ENCODE measurements around the gene ZNF827.

ZNF827 gene

DNA sequence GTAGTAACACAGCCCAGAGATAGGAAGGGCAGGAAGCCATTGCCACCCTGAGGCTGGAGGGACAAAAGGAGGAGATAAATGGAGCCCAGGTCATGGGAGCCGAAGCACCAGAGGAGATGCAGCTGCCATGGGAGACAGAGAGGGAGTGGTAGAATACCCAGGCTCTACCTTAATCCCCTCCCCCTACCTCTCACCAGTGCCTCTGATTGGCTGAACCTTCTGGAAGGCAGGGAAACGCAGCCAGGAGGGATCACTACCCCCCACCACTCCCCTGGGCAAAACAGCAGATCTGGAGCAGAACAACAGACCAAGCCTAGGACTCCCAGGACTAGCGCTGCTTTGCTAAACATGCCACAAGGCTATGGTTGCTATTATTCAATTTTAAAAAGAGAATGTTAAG lies 114.2 kb downstream of the ZNF827 start:
- TF ChIP-seq GATA3 (IDR thresholded peaks at IDR 0.05; ENCODE audit: low read depth, low read length), result no peak
- TF ChIP-seq GATA2 (IDR thresholded peaks at IDR 0.05; ENCODE audit: low read depth, low read length), result no peak

DNA sequence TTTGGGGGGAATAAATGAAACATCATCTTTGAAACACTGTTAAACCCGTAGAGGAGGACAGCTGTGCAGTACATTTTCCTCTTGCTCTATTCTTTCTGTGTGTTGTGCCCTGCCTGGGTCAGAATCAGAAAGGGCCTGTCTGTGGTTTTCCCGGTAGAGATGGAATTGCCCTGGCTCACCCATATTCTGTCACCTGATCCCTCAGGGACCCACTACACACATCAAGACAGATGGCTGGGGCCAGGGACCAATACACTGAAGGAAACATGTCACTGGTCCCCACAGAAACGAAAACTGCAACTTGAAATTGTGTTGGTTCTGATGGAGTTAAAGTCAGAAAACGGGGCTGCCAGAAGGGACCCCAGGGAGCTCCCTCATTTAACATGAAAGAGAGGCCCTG lies 114.9 kb downstream of the ZNF827 start:
- TF ChIP-seq GATA3 (IDR thresholded peaks at IDR 0.05; ENCODE audit: low read depth, low read length), result no peak
- no peak for TF ChIP-seq GATA2 (IDR thresholded peaks at IDR 0.05; ENCODE audit: low read depth, low read length)

DNA sequence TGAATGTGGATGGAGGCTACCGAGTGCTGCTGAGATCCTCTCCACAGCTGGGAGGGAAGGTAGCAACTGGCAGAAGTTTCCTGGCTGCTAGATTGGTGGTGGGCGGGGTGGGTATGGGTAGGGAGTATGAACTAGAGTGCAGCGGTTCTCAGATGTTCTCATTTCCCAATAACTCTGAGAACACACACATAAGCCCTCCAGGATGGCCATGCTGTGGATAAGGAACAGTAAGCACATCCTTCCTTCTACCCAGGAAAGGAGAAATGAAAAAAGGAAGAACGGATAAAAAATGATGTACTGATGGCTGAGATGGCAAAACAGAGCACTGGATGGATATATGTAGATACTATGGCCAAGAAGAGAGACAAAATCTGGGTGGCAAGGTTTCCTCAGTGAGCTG lies 116.0 kb downstream of the ZNF827 start:
- TF ChIP-seq GATA2 (IDR thresholded peaks at IDR 0.05; ENCODE audit: low read depth, low read length) (no peak), GATA3 (IDR thresholded peaks at IDR 0.05; ENCODE audit: low read depth, low read length) (no peak)

DNA sequence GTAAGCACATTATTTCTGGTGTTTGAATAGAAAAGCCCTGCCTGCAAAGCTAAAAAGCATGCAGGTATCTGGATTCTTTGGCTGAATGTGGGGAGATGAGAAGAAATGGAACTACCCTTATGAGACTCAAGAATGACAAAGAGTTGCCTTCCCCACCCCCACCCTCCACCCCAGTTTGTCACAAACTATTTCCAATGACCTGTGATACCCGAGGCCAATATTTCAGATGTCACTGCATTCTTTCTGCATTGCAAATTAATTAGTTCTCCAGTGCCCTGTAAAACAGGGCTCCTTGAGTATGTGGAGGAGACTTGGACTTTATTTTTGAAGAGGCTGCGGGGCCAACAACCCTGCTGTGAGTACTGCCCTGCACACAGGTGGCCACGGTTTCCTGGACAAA lies 116.4 kb downstream of the ZNF827 start:
- TF ChIP-seq GATA3 (IDR thresholded peaks at IDR 0.05; ENCODE audit: low read depth, low read length), result no peak
- TF ChIP-seq GATA2 (IDR thresholded peaks at IDR 0.05; ENCODE audit: low read depth, low read length), result no peak

DNA sequence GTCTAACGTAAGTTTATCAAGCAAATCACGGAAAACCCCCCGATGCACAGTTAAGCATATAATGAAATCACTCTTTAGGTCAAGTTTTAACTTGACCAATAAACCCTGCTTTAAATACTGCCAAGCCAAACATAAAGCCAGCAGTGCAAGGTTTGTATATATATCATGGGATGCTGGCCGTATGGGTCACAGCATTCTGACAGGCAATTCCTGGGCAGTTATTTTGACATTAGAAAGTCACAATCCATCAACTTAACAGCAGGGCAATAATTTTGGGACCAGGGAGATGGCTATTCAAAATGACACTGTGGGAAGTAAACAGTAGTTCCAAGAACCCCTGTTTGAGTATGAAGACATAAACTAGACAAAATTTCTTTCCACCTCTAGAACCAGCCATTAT lies 116.9 kb downstream of the ZNF827 start:
- no peak for TF ChIP-seq GATA3 (IDR thresholded peaks at IDR 0.05; ENCODE audit: low read depth, low read length)
- no peak for TF ChIP-seq GATA2 (IDR thresholded peaks at IDR 0.05; ENCODE audit: low read depth, low read length)

DNA sequence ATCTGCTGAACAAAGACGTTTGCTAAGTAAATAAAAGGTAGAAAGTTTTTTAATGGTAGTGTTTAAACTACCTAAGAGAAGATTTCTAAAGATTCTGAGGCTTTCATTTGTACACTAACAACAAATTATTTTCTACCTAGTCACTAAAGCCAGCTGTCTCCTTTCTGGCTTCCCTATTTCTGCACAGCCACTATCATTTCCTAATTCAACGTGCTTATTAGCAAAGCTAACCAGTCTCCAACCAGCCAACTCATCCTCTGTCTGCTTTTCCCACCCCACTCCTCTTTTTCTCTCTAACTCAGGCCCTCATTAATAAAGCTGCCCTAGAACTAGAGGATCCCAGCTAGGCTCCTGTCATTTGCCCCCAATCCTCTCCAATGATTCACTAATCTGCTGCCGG lies 118.2 kb downstream of the ZNF827 start:
- TF ChIP-seq GATA2 (IDR thresholded peaks at IDR 0.05; ENCODE audit: low read depth, low read length), result no peak
- TF ChIP-seq GATA3 (IDR thresholded peaks at IDR 0.05; ENCODE audit: low read depth, low read length), result no peak

DNA sequence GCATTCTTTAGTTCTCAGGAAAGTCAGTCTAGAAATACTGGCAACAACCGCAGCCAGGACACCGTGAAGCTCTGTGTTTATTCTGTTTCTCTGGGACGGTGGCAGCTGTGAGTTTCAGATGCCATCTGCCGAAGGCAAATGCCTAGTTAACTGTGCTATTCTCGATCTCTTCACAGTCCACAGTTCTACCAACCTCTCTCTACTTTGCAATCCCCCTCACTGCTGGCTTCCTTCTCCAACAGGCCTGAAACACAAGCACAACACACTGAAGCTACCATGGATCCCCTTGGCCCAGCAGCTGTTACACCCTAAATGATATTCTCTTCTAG lies 118.8 kb downstream of the ZNF827 start:
- TF ChIP-seq GATA2 (IDR thresholded peaks at IDR 0.05; ENCODE audit: low read depth, low read length), result no peak
- no peak for TF ChIP-seq GATA3 (IDR thresholded peaks at IDR 0.05; ENCODE audit: low read depth, low read length)

DNA sequence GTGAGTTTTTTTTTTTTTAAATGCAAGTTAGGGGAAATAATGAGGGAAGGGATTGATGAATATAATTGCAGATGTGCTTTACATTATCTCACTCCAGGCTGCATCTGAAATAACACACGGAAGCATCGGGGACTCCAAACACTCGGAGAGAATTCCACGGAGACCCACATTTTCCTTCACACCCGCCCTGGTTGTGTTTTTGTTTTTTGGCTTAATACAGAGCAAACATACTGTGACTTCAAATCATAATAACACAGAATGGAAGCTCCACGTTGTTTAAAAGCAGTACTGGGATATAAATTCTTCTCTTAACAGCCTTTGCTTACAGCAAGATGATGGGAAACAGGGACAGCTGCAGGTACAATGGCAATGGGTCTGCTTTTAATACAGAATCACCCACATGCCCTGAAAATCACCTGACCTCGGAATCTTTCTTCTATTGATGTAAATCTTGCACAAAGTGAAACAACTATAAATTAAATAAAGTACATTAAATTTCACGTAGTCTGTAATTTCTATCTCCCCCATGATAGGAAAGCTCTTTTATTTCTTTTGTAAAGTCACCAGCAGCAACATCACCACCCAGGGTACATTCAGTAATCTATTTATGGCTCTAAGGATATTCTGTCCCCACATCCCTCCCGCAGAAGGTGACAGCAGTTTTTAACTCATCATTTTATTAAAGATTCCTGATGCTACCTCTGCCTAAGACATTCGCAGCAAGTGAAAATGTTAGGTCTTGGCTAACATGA lies 119.3 kb downstream of the ZNF827 start:
- no peak for TF ChIP-seq GATA2 (IDR thresholded peaks at IDR 0.05; ENCODE audit: low read depth, low read length)
- no peak for TF ChIP-seq GATA3 (IDR thresholded peaks at IDR 0.05; ENCODE audit: low read depth, low read length)

DNA sequence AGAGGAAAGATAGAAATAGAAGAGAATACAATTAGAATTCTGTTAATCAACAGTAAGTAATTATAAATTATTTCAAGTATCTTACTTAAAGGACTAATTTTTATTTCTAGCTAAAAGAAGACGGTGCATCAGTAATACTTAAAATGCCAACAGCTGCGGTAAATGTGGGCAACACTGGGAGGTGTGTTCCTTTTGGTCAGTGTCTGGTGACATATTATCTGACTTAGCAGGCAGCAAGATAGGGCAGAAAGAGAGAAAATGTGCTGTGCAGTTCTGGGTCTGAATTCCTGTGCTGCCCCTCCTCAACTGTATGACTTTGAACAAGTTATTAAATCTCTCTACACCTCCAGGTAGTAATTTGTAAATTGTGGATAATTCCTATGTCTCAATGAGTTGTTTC lies 120.6 kb downstream of the ZNF827 start:
- TF ChIP-seq GATA3 (IDR thresholded peaks at IDR 0.05; ENCODE audit: low read depth, low read length) (no peak), GATA2 (IDR thresholded peaks at IDR 0.05; ENCODE audit: low read depth, low read length) (no peak)

DNA sequence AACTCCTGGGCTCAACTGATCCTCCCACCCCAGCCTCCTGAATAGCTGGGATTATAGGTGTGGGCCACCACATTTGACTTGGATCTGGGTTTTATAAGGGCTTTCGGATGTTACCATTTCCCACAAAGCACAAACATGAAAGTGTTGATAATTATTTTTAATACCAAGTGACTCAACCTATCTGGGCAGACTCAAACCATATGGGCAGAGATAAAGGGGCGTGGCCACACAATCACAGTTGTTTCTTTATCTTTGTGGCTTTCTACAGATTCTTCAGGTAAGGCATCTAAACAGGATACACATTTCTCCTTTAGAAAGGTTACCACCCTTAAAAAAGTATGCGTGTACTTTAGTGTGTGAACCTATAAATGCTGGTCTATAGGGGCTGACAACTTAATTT lies 122.5 kb downstream of the ZNF827 start:
- TF ChIP-seq GATA2 (IDR thresholded peaks at IDR 0.05; ENCODE audit: low read depth, low read length) (no peak), GATA3 (IDR thresholded peaks at IDR 0.05; ENCODE audit: low read depth, low read length) (no peak)

DNA sequence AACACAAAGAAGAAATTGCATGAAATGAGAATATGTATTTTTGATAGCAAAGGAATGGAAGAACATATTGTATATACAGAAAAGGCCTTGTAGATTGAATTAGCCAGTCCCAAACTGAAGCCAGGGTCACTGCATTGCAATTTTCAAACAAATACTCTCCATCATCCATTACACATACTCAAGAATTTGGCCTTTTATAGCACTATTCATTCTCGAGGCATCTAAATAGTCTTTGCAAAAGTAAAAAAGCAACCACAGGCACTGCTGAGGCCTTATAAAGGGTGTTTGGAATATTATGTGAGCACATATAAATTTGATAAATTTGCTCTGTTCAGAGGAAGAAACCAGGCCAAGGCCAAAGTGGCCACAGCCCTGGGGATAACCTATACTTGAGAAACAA lies 123.0 kb downstream of the ZNF827 start:
- TF ChIP-seq GATA3 (IDR thresholded peaks at IDR 0.05; ENCODE audit: low read depth, low read length), result no peak
- no peak for TF ChIP-seq GATA2 (IDR thresholded peaks at IDR 0.05; ENCODE audit: low read depth, low read length)

DNA sequence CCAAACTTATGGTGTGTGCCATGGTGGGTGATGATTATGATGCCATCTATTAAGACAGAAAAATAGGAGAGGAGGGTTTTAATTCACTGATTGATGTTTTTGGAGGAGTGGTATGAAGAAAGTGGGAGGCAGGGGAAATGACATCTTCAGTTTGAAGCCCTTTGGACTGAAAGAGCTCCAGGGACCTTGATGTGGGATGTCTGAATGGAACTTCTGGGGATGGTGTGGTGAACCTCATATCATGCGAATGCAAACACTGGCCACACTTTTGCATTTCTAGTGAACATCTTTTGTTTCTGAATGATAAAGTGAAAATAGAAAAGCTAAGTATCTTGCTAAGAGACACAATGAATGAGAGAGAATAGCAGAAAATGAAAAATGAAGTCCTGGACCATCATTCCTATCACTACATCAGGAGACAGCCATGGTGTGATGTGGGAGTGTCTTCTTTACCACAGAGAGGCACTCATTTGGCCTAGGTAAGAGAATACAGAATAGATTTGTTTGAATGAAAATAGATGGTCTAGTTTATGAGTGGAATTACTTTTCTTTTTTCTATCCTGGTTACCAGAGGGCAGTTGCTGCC lies 123.5 kb downstream of the ZNF827 start:
- no peak for TF ChIP-seq GATA3 (IDR thresholded peaks at IDR 0.05; ENCODE audit: low read depth, low read length)
- TF ChIP-seq GATA2 (IDR thresholded peaks at IDR 0.05; ENCODE audit: low read depth, low read length), result no peak

DNA sequence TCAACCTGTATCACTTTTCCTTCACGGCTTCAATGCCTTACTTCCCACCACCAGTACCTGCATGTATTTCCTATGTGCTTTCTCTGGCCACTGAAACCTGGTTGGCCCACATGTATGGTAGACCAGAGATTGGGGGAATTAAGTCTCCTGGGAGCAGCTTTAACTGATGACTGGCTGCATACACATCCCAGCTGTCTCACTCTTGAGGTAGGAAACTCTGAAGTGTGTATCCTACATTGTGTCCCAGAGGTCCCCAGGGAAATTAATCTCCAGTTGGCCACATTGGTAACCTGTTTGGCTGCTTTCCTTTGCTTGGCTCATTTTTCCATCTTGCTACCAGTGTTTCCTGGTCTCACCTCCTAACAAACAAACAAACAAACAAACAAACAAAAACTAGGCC lies 124.4 kb downstream of the ZNF827 start:
- TF ChIP-seq GATA2 (IDR thresholded peaks at IDR 0.05; ENCODE audit: low read depth, low read length) (no peak), GATA3 (IDR thresholded peaks at IDR 0.05; ENCODE audit: low read depth, low read length) (no peak)

DNA sequence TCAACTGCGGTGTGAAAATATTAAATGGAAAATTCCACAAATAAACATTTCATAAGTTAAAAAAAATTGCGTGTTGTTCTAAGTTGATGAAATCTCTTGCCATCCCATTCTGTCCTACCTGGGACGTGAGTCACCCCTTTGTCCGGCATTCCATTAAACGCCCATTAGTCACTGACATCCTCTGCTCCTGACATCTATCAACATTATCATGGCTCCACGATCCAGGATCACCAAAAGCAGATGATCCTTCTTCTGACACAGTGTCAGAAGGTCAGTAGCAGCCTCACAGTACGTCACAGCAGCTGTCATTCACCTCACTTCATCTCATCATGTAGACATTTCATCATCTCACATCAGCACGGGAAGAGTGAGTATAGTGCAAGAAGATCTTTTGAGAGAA lies 125.7 kb downstream of the ZNF827 start:
- TF ChIP-seq GATA2 (IDR thresholded peaks at IDR 0.05; ENCODE audit: low read depth, low read length), result no peak
- no peak for TF ChIP-seq GATA3 (IDR thresholded peaks at IDR 0.05; ENCODE audit: low read depth, low read length)

DNA sequence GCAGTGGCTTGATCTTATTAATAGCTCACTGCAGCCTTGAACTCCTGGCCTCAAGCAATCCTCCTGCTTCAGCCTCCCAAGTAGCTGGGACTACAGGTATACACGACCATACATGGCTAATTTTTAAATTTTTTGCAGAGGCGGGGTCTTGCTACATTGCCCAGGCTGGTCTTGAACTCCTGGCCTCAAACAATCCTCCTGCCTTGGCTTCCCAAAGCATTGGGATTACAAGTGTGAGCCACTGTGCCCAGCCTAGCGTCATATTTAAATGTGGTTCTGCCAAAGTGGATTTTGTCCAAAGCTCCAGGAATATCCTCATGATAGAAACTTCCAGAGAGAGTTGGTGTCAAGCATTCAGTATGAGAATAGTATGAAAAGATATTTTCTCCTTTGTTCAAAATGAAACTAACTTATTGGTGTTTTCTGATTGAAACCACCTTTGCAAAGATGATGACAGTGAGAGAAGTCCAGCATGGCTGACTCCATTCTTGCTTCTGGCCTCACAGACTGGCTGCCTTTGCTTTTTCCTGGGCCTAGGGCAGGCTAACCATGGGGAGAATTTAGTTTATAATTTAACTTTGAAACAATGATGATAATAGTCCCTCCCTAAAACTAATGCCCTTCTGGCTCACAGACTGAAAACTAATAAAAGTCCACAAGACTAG lies 129.6 kb downstream of the ZNF827 start:
- TF ChIP-seq GATA3 (IDR thresholded peaks at IDR 0.05; ENCODE audit: low read depth, low read length) (no peak), GATA2 (IDR thresholded peaks at IDR 0.05; ENCODE audit: low read depth, low read length) (no peak)

Measured in SH-SY5Y (cell line).